Measurements from ENCODE around the gene MRGPRG. TPM values are rescaled to one million over a fixed set of nuclear protein-coding genes. Genes with fewer than 3 reads are reported as not detected.
"Not testable (repeated sequence)": the region's sequence is repeated elsewhere in the genome, so short reads cannot be mapped to it uniquely, and the experiment has no call there.

MRGPRG gene
- total RNA-seq (not detected in 2 replicates), polyA plus RNA-seq (not detected in 2 replicates), polyA minus RNA-seq (ENCODE audit: low replicate concordance) (not detected in 2 replicates)
- not detected in 2 replicates for polyA plus RNA-seq (2012)

GRCh38 chr11:3218483-3219280 is at the start of gene MRGPRG:
Gene MRGPRG (minus strand): TSS chr11:3218813. CDS start chr11:3218813, 0 bp downstream.
- Histone ChIP-seq H3K79me2 (ENCODE audit: control insufficient read depth, insufficient read depth, low read length) (no peaks in the 10 kb centered on the region), H3K4me3 (replicated peaks in 1 of 4; ENCODE audit: control extremely low read depth in 1 of 4, insufficient read depth in 1 of 4, low read depth in 3 of 4, low read length in 4 of 4) (no peak within 1 kb of the TSS), H3K9ac (ENCODE audit: insufficient read depth, low read length) (no peak within 1 kb of the TSS), H4K20me1 (ENCODE audit: control insufficient read depth, extremely low read depth, insufficient read depth, low read length) (no peaks in the 10 kb centered on the region), H3K27me3 (ENCODE audit: control insufficient read depth, insufficient read depth, low read length) (peaks cover 6% of the 10 kb centered on the region), H3K4me1 (ENCODE audit: control insufficient read depth, extremely low read depth, insufficient read depth, low read length) (no peaks in the 10 kb centered on the region), H3K9me3 (ENCODE audit: control insufficient read depth, insufficient read depth, low read depth, low read length) (no peaks in the 10 kb centered on the region), H3K4me2 (ENCODE audit: extremely low read depth, insufficient read depth, low read length) (no peak within 1 kb of the TSS), H3K27ac (ENCODE audit: insufficient read depth, low read length) (no peak within 1 kb of the TSS), H3K36me3 (ENCODE audit: control insufficient read depth, insufficient read depth, low read length) (no peaks in the 10 kb centered on the region), H2AFZ (ENCODE audit: low read length) (no peak within 1 kb of the TSS)
- DNase-seq (ENCODE audit: low read depth in 2 of 2): no peak
- no peak for TF ChIP-seq EZH2 (IDR thresholded peaks at IDR 0.05; ENCODE audit: low read length, missing control alignments)
- TF ChIP-seq, protein P1, sequence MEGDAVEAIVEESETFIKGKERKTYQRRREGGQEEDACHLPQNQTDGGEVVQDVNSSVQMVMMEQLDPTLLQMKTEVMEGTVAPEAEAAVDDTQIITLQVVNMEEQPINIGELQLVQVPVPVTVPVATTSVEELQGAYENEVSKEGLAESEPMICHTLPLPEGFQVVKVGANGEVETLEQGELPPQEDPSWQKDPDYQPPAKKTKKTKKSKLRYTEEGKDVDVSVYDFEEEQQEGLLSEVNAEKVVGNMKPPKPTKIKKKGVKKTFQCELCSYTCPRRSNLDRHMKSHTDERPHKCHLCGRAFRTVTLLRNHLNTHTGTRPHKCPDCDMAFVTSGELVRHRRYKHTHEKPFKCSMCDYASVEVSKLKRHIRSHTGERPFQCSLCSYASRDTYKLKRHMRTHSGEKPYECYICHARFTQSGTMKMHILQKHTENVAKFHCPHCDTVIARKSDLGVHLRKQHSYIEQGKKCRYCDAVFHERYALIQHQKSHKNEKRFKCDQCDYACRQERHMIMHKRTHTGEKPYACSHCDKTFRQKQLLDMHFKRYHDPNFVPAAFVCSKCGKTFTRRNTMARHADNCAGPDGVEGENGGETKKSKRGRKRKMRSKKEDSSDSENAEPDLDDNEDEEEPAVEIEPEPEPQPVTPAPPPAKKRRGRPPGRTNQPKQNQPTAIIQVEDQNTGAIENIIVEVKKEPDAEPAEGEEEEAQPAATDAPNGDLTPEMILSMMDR (conservative IDR thresholded peaks at IDR 0.05 in 1 of 2, IDR thresholded peaks at IDR 0.05 in 1 of 2; ENCODE audit: low read depth in 1 of 2, low read length in 2 of 2): no peak

- not testable (repeated sequence) for H3K27me3 ChIP-seq (ENCODE audit: control insufficient read depth, insufficient read depth, low read length); H3K36me3 ChIP-seq (ENCODE audit: control insufficient read depth, insufficient read depth, low read length); H3K4me2 ChIP-seq (ENCODE audit: extremely low read depth, insufficient read depth, low read length); H3K79me2 ChIP-seq (ENCODE audit: control insufficient read depth, insufficient read depth, low read length); H3K9ac ChIP-seq (ENCODE audit: insufficient read depth, low read length); H3K27ac ChIP-seq (ENCODE audit: insufficient read depth, low read length); H2AFZ ChIP-seq (ENCODE audit: low read length); H3K9me3 ChIP-seq (ENCODE audit: control insufficient read depth, insufficient read depth, low read depth, low read length); H4K20me1 ChIP-seq (ENCODE audit: control insufficient read depth, extremely low read depth, insufficient read depth, low read length); H3K4me1 ChIP-seq (ENCODE audit: control insufficient read depth, extremely low read depth, insufficient read depth, low read length); DNase-seq (ENCODE audit: low read depth in 2 of 2); H3K4me3 ChIP-seq (replicated peaks in 1 of 4; ENCODE audit: control extremely low read depth in 1 of 4, insufficient read depth in 1 of 4, low read depth in 3 of 4, low read length in 4 of 4)
Measured at GRCh38 chr11:3262548-3262947, 43.9 kb upstream of the MRGPRG start.

DNA sequence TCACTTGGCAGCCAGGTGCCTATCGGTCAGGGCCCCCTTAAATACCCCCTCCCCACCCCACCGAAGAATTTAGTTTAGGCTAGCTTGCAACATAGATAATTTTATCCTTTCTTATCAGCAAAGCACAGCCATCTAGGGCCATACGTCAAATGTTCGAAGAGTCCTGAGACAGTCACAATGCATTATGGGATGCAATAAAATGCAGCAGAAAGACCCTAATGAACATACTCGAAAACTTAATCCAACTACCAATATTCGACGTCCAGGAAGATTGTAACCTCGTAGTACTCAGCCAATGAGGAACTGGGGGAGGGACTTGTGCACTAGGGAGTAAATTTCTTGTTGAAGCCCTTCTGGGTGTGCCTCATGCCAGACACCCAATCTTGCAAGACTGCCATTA is 43.2 kb upstream of the MRGPRG start:
- H2AFZ ChIP-seq (ENCODE audit: low read length); H4K20me1 ChIP-seq (ENCODE audit: control insufficient read depth, extremely low read depth, insufficient read depth, low read length); H3K4me3 ChIP-seq (replicated peaks in 1 of 4; ENCODE audit: control extremely low read depth in 1 of 4, insufficient read depth in 1 of 4, low read depth in 3 of 4, low read length in 4 of 4); H3K4me1 ChIP-seq (ENCODE audit: control insufficient read depth, extremely low read depth, insufficient read depth, low read length); H3K27ac ChIP-seq (ENCODE audit: insufficient read depth, low read length); H3K9me3 ChIP-seq (ENCODE audit: control insufficient read depth, insufficient read depth, low read depth, low read length); H3K9ac ChIP-seq (ENCODE audit: insufficient read depth, low read length); DNase-seq (ENCODE audit: low read depth in 2 of 2); H3K36me3 ChIP-seq (ENCODE audit: control insufficient read depth, insufficient read depth, low read length); H3K27me3 ChIP-seq (ENCODE audit: control insufficient read depth, insufficient read depth, low read length); H3K4me2 ChIP-seq (ENCODE audit: extremely low read depth, insufficient read depth, low read length); H3K79me2 ChIP-seq (ENCODE audit: control insufficient read depth, insufficient read depth, low read length): not testable (repeated sequence)

GRCh38 chr11:3257509-3257908 is 38.9 kb upstream of the MRGPRG start:
- not testable (repeated sequence) for H2AFZ ChIP-seq (ENCODE audit: low read length); DNase-seq (ENCODE audit: low read depth in 2 of 2); H3K4me2 ChIP-seq (ENCODE audit: extremely low read depth, insufficient read depth, low read length); H3K27ac ChIP-seq (ENCODE audit: insufficient read depth, low read length); H3K9ac ChIP-seq (ENCODE audit: insufficient read depth, low read length); H3K9me3 ChIP-seq (ENCODE audit: control insufficient read depth, insufficient read depth, low read depth, low read length); H3K27me3 ChIP-seq (ENCODE audit: control insufficient read depth, insufficient read depth, low read length); H3K36me3 ChIP-seq (ENCODE audit: control insufficient read depth, insufficient read depth, low read length); H4K20me1 ChIP-seq (ENCODE audit: control insufficient read depth, extremely low read depth, insufficient read depth, low read length); H3K4me1 ChIP-seq (ENCODE audit: control insufficient read depth, extremely low read depth, insufficient read depth, low read length); H3K79me2 ChIP-seq (ENCODE audit: control insufficient read depth, insufficient read depth, low read length); H3K4me3 ChIP-seq (replicated peaks in 1 of 4; ENCODE audit: control extremely low read depth in 1 of 4, insufficient read depth in 1 of 4, low read depth in 3 of 4, low read length in 4 of 4)

DNA sequence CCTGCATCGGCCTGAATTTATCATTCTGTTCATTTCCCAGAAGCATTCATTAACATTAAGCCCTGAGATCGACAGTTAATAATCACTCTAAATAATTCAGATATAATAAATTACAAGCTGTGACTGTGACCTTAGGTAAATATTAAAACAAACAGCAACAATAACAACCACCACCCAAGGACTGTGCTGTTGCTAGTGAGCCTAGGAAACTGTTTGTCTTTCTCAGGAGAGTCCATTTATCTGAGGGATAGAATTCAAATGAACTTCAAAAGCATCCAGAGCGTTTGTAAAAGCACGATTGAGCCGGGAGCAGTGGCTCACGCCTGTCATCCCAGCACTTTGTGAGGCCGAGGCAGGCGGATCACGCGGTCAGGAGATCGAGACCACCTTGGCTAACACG is 36.6 kb upstream of the MRGPRG start:
- H3K79me2 ChIP-seq (ENCODE audit: control insufficient read depth, insufficient read depth, low read length); H3K9me3 ChIP-seq (ENCODE audit: control insufficient read depth, insufficient read depth, low read depth, low read length); H3K4me2 ChIP-seq (ENCODE audit: extremely low read depth, insufficient read depth, low read length); H3K27ac ChIP-seq (ENCODE audit: insufficient read depth, low read length); H3K4me3 ChIP-seq (replicated peaks in 1 of 4; ENCODE audit: control extremely low read depth in 1 of 4, insufficient read depth in 1 of 4, low read depth in 3 of 4, low read length in 4 of 4); H3K36me3 ChIP-seq (ENCODE audit: control insufficient read depth, insufficient read depth, low read length); H2AFZ ChIP-seq (ENCODE audit: low read length); H3K27me3 ChIP-seq (ENCODE audit: control insufficient read depth, insufficient read depth, low read length); H3K9ac ChIP-seq (ENCODE audit: insufficient read depth, low read length); H4K20me1 ChIP-seq (ENCODE audit: control insufficient read depth, extremely low read depth, insufficient read depth, low read length); DNase-seq (ENCODE audit: low read depth in 2 of 2); H3K4me1 ChIP-seq (ENCODE audit: control insufficient read depth, extremely low read depth, insufficient read depth, low read length): not testable (repeated sequence)

DNA sequence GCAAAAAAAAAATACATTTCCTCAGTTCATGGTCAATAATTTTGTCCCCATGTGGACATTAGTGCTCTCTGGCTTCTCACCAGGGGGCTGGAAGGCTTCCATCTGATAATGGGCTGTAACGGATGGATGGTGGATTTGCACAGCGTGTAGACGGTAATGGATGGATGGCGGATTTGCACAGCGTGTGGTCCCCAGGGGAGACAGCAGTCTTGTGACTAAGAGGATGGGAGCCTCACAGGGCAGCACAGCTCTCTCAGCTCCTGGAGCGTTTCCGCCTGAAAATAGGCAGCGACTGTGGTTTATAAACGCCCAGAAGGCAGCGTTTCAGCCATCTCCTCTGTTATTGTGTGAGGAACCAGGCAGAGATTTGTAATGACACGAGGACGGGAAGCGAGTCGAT is 36.2 kb upstream of the MRGPRG start:
- H3K4me1 ChIP-seq (ENCODE audit: control insufficient read depth, extremely low read depth, insufficient read depth, low read length); H4K20me1 ChIP-seq (ENCODE audit: control insufficient read depth, extremely low read depth, insufficient read depth, low read length); H3K9ac ChIP-seq (ENCODE audit: insufficient read depth, low read length); H2AFZ ChIP-seq (ENCODE audit: low read length); H3K27ac ChIP-seq (ENCODE audit: insufficient read depth, low read length); H3K4me2 ChIP-seq (ENCODE audit: extremely low read depth, insufficient read depth, low read length); DNase-seq (ENCODE audit: low read depth in 2 of 2); H3K79me2 ChIP-seq (ENCODE audit: control insufficient read depth, insufficient read depth, low read length); H3K27me3 ChIP-seq (ENCODE audit: control insufficient read depth, insufficient read depth, low read length); H3K9me3 ChIP-seq (ENCODE audit: control insufficient read depth, insufficient read depth, low read depth, low read length); H3K4me3 ChIP-seq (replicated peaks in 1 of 4; ENCODE audit: control extremely low read depth in 1 of 4, insufficient read depth in 1 of 4, low read depth in 3 of 4, low read length in 4 of 4); H3K36me3 ChIP-seq (ENCODE audit: control insufficient read depth, insufficient read depth, low read length): not testable (repeated sequence)

Measured in fibroblast of lung (primary cell).